AG09309 (cell line): Measurements from ENCODE around the gene ACBD6.

Source experiments
- DNase-seq: peaks from one replicate; pipeline ENCODE4 v3.0.0-alpha.2; 2010; ENCODE audit warnings: low read depth
- H3K4me3 ChIP-seq: 2 replicates; pipeline ENCODE4 v1.5.1; 2011; ENCODE audit warnings: mild to moderate bottlenecking, low read depth, low read length, moderate library complexity; ENCODE audit not compliant: control insufficient read depth
- TF ChIP-seq, protein P1 (sequence below): IDR thresholded peaks from 2 replicates; pipeline ENCODE4 v1.5.1; 2011; ENCODE audit warnings: mild to moderate bottlenecking, low read depth, low read length, inconsistent platforms; ENCODE audit not compliant: insufficient read depth, control insufficient read depth; ENCODE audit errors: missing control alignments

Gene ACBD6

DNA sequence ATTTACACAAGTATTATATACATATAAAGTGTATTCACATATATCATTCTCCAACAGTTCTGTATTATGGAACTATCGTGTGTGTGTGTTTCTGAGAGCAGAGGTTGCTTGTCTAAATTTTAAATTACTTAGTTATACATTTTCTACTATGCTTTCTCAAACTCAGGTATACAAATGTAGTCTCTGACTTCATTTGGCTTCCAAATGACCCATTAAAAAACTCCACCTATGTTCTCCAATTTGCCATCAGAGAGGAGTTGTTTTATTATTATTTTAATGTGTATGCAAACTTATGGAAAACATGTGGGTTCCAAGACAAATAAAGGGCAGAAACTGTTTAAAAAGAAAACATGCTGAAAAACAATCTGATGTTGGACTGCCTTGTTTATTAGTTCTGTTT lies 131.8 kb downstream of the ACBD6 start:
- TF ChIP-seq, protein P1, sequence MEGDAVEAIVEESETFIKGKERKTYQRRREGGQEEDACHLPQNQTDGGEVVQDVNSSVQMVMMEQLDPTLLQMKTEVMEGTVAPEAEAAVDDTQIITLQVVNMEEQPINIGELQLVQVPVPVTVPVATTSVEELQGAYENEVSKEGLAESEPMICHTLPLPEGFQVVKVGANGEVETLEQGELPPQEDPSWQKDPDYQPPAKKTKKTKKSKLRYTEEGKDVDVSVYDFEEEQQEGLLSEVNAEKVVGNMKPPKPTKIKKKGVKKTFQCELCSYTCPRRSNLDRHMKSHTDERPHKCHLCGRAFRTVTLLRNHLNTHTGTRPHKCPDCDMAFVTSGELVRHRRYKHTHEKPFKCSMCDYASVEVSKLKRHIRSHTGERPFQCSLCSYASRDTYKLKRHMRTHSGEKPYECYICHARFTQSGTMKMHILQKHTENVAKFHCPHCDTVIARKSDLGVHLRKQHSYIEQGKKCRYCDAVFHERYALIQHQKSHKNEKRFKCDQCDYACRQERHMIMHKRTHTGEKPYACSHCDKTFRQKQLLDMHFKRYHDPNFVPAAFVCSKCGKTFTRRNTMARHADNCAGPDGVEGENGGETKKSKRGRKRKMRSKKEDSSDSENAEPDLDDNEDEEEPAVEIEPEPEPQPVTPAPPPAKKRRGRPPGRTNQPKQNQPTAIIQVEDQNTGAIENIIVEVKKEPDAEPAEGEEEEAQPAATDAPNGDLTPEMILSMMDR = no peak
- no peak overlapping the region for H3K4me3 ChIP-seq
- no peak for DNase-seq

DNA sequence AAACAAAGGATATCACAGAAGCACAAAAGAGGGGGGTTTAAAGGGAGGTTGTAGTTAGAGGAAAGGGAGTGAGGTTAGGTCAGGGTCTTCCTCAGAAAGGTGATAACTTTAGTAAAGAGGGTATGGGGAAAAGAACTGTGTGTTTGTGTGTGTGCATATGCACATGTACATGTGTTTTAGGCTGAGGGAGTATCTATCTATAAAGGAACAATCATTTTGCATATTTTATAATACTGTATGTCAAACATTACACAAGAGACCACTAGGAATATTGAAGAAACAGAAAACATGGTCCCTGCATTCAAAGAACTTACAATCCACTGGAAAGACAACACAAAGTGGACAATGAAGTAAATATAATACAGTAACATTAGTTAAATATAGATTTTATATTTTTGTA lies 132.2 kb downstream of the ACBD6 start:
- DNase-seq = no peak
- TF ChIP-seq, protein P1 = no peak

DNA sequence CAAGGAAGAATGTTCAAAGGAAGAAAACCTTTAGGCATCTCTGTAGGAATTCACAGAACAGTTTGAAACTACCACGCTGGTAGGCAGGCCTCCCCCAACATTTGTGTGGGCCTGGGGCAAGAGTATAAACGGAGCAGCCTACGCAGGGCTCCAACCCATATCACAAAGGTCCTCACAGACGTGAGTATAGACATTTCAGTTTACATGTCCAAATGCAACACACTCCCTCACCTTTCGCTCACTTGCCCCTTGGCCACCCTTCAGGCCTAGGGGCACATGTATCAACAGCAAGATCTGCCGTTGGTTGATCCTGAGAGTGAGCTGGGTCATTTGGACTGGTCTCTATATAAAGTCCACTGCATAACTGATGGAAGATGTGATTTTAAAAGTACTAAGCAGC lies 133.3 kb downstream of the ACBD6 start:
- no peak for DNase-seq
- TF ChIP-seq, protein P1 = no peak
- no peak overlapping the region for H3K4me3 ChIP-seq

More for the DNA sequence above, 132.2 kb downstream of the ACBD6 start:
- no peak overlapping the region for H3K4me3 ChIP-seq

DNA sequence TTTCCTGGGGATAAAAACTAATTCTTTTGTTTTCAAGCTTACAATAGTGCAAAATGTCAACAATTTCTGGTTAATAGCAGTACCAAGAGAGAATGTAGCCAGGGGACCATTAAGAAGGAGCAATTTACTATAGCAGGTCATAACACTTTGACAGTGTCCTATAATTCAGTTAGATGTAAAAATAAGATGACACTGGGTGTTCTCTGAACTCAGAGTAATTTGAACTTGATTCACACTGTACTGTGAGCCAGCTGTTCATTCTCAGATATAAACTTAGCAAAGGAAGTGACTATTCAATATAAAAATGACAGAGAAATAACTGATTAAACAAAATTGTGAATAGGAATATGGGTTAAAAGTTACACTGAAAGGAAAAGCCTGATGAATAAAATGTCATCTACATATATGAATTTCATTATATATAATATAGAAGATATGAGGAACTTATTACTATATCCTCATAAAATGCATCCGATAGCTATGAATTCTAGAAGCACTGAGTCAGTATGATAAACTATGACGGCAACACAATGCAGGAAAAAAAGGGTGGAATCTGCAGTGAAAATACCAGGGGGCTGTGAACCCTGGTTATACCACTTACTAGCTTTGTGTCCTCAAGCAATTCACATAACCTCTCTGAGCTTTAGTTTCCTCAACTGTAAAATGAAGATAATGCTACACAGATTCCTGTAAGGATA lies 135.9 kb downstream of the ACBD6 start:
- DNase-seq = no peak
- no peak overlapping the region for H3K4me3 ChIP-seq

DNA sequence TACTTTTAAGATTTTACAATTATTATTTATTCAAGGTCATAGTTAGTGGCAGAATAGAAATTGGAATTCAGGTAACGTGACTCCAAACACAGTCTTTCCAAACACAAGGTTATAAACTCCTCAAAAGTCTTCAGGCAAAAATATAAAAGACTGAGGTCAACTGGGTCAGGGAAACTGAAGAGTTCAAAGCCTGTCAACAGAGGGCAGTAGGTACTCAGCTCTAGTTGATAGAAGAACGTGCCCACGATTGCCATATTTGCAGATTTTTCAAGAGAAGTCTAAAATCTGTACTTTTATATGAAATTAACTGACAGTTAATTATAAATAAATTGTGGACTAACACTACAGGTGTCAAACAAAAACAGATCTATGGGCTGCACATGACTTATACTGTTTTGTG lies 137.3 kb downstream of the ACBD6 start:
- DNase-seq = no peak
- H3K4me3 ChIP-seq = no peak overlapping the region
- TF ChIP-seq, protein P1 = no peak

More for the DNA sequence above, 135.9 kb downstream of the ACBD6 start:
- TF ChIP-seq, protein P1 = no peak

DNA sequence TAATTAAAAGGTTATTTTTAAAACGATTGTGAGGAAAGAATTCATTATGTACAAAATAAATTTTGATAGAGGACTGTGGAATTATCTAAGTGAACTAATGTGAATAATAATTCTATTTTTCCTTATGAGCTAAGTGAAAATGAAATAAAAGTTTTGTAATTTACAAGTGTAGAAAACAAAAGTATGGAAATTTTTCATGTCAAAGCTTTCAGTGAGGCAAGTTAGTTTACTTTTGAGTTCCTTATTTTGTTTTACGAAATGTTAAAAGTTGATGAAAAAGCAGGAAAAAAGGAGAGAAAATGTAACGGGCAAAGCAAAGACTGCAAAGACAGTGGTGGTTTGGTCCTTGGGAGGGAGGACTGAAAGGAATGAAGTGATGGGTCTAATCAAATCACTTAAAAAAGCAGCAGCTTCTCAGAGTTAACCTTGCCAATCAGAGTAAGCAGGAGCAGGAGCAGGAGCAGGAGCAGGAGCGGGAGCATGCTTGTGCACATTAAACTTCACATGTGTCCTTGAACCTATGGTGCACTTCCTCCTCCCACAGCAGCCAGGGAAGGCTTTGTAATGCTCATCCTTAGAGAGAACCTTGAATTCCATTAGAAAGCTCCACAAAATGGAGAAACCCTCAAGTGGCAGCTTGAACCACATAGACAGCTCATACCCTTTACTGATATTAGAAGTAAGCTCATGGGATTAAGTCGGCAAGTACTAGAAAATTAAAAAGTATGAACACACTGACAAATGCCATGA lies 139.0 kb downstream of the ACBD6 start:
- no peak for DNase-seq
- no peak overlapping the region for H3K4me3 ChIP-seq
- TF ChIP-seq, protein P1 = no peak
